GM15510 (cell line): ENCODE data around the gene EIF4E.

Source experiments
- POLR2A ChIP-seq: IDR thresholded peaks from 3 replicates; pipeline ENCODE4 v1.6.1; 2011; ENCODE audit warnings: borderline replicate concordance; ENCODE audit not compliant: insufficient read length; ENCODE audit errors: extremely low read depth

Gene EIF4E, protein sequence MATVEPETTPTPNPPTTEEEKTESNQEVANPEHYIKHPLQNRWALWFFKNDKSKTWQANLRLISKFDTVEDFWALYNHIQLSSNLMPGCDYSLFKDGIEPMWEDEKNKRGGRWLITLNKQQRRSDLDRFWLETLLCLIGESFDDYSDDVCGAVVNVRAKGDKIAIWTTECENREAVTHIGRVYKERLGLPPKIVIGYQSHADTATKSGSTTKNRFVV

DNA sequence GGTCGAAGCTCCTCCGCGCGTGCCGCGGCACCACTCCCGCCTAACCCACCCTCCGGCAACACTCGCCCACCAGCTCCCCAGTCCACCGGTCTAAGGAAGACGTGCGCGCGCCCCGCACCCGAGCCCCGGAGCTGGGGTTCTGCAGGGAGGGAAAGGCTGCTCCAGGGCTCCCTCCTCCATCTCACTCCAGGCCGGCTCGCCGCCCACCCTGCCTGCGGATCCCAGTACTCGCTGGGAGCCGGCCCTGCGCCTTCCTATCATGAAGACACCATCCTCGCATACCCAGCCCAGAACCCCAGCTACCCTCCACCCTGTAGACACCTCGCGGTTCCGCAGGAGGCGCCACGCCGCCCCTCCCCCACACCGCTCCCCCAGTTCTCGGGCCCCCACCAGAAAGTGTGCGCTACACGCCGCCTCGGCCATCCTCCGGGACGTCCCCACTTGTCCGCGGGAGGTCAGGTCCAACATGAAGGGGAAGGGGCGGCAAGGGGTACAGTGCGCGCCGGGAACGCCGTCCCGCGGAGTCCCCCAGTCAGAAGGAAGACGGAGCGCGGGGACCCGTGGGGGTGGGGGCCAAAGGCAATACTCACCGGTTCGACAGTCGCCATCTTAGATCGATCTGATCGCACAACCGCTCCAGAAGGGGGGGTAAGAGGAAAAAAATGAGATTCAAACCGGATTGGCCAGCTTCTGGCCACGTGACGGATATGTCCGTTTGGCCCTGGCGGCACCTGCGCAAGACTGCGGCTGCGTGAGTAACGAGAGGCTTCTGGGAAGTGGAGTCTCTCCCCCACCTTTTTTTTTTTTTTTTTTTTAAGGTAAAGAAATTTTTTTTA, at the start of gene EIF4E:
EIF4E (minus strand) TSS at position 629 of the 836 bp plus-strand sequence; CDS start at position 608, 21 bp downstream.
- TF ChIP-seq POLR2A: no peak

DNA sequence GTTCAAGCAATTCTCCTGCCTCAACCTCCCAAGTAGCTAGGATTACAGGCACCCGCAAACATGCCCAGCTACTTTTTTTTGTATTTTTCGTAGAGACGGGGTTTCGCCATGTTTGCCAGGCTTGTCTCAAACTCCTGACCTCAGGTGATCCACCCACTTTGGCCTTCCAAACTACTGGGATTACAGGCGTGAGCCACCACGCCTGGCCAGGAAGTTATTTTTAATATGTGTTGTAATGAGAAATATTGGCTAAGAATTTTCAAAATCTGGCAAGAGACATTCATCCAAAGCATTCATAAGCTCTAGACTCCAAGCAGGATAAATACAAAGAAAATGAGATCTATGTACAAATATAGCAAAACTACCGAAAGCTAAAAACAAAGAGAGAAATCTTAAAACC, 48.6 kb upstream of the EIF4E start:
- no peak for TF ChIP-seq POLR2A

DNA sequence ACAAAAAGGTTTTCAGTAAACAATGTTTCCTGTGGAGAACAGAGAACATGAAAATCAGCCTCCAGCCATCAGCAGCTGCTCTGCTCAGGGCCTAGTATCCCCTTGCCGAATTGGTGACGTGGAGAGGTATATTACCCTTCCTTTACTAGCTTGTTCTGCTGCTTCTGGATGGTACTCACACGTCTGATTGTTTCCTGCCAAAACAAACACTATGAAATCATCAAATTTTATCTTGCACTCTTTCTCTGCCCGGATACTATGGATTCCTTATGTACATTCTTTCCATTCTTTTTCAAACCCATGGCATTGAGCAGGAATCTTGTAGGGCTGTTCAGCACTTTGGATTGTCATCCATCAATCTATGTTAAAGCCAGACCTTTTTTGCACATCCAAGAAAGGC, 47.8 kb upstream of the EIF4E start:
- TF ChIP-seq POLR2A: no peak

DNA sequence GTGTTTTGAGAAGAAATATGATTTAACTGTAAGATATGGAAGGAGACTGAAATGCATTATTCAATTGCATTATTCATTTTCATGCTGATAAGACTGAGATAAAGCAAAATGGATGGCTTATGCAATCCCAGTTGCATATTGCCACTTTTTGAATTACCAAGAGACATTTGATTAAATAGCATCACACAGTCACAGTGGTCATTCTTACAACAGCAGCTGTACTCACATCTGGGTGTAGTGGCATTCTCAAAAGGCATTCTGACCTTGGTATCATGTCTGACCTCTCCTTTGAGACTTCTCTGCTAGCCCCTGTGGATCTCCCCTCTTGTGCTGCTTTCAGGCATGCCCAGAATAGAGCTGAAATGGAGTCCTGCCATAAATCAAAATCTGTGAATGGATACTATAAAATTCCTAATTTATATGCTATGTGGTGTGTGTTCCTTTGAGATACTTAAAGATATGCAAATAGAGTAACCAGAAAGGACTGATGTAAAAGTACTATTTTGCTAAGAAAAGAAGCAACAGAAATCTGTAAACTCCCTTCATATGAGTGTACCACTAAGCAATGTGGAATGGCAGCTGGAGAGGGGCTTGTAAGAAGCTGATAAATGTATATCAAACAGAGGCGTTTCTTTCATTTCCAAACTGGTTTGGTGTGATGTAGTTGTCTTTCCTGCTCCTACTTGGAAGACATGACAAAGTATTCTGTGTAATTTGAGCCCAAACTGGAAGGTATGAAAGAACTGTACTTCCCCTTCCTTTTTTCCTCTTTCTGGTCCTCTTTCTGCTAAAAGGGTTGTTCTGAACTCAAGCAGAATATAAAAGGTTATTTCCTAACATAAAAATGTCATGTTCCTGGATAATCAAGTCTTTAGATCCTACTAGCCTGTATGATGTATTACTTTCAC, 41.2 kb upstream of the EIF4E start:
- TF ChIP-seq POLR2A: no peak

DNA sequence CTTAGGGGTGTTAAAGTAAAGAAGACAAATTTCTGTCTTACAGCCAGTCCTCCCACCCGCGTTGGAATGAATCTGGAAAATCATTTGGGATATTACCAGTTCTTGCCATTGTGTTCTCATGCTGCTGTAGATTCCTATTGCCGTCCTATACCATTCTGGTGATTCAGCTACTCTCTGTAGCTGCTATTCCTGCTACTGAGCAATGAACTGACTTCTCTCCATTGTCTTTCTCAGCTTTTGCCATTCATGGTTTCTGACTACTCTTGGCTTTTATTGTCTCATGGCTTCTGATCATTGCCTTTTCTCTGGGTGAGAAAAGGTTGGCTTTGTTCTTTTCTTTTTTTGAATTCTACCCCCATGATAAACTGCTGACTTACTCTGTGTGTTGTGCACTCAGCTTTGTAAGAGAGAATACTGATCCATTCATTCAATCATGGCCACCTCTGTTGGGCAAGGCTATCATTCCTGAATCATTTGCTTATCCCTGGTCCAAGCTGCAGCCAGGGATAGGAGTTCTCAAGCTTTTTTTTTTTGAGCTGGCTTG, 38.9 kb upstream of the EIF4E start:
- no peak for TF ChIP-seq POLR2A

DNA sequence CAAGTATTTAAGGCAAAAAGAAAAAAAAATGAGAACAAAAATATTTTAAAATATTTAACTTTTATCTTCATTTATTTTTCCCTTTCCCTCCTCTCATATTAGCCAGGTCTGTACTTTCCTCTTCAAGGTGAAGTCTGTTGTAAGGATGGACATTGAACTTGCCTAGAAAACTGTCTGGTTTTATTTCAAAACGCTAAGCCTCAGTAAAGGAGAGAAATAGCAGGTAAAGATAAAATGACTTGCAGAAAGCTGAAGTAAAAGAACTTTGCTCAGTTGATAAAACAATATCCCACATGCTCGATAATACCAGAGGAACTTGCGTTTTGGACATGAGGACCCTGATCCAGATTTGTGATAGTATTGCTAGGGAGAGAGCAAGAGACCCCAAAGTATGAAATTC, 38.0 kb upstream of the EIF4E start:
- TF ChIP-seq POLR2A: no peak

DNA sequence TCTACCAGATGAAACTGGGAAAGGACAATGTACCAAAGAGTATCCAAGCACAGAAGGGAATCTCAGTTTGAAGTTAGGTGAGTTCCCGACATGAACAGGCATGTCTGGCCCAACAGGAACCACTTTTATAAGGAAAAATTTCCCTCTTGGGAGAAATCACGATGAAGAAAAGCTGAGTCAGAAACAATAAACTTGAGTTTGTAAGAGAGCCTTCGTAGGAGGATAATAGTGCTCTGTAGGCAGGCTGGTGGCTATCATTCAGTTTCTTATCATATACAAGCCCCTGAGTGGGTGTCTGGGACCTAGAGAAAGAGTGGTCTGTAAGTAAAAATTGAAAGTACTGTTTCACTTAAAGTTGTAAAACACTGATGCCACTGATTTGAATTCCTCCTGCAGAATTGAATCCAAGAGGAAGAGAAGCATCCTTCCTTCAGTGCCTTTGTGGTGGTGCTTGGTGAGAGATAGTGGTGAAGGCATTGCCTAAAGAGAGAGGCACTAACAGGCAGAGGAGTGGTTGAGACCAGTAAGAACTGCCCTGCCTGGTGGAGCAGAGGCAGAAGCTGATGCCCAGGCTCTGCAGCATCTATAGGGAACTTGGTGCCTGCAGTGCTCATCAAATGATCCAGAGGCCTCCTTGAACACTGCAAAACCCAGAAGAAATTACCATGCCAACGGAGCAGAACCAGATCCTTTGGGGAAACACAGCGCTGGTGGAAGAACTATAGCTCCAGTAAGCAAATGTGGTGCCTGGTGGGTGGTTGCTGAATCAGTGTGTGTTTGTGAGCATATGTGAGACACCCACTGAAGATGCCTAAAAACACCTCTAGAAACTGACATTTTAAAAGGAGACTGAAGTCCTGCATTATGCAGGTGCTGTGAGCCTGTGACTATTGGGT, 34.9 kb upstream of the EIF4E start:
- no peak for TF ChIP-seq POLR2A

DNA sequence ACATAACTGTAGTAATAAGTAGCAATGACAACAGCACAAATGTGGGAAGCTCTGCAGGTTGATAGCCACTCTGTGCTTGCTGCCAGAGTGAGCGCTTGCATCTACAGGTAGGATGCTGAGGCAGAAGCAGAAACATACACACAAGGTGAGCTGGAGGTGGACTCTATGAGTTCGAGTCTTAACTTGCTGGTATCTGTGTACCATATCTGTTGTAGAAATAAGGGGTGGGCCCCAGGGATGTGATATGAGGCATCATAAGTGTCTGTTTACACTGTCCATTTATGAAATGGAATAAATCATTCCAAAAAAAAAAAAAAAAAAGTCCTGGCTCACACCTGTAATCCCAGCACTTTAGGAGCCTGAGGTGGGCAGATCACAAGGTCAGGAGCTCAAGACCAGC, 32.8 kb upstream of the EIF4E start:
- TF ChIP-seq POLR2A: no peak

DNA sequence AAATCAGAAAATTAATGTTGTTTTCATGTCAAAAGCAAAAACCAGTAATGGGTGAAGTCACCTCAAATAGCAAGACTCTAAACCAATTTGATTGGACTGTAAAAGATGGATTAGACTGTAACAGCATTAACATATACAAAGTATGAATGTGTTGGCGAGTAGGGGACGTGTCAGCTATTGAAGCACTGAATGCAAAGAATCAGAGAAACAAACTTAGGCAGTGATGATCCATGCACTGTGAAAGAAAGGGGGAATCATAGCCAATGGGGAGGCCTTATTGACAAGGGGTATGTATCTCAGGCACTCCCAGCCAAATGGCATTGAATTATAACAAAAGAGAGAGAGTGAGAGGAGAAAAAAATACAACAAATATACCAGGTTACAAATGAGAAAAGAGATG, 30.5 kb upstream of the EIF4E start:
- no peak for TF ChIP-seq POLR2A

DNA sequence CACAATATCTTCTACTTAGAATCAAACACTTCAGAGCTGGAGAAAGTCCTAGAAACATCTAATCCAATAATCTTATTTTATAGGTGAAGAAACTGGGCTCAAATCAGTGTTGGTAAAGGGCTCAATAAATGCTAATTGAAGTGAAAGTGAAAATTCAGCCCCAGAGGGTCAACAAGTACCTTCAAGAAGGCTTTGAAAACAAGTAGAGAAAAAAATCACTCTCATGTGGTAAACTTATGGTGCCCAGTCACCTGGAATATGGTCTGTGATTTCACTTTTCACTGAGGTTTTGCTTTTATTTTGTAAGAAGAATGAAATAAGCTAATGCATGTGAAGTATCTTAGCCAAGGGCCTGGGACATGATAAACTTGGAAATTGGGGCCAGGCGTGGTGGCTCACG, 29.1 kb upstream of the EIF4E start:
- no peak for TF ChIP-seq POLR2A

DNA sequence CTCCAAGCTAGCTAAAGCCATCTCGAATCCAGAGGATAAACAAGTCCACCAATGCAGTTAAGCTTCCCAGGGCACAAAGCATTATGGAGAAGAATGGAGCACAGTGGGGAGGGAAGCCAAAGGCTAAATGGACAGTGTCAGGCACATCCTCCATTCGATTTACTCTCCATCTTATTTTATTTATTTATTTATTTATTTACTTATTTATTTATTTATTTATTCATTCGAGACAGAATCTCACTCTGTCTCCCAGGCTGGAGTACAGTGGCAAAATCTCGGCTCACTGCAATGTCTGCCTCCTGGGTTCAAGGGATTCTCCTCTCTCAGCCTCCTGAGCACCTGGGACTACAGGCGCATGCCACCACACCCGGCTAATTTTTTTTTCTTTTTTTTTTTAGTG, 26.3 kb upstream of the EIF4E start:
- TF ChIP-seq POLR2A: no peak

DNA sequence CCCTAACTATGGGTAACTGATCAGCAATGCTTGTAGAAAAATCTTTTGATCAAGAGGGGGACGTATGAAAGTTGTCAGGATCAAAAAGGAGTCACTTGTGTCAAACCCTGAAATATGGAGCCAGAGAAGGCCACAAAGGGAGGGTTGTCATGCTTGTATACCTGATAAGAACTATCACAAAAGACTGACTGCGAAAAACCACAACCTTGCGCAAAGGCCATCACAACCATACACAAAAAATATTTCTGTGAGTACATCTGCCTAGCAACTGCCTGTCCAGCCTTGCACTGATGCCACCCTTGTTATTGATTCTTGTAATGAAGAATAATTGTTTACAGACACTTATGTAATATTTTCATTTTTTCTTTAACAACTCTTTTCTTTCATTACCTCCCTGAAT, 22.8 kb upstream of the EIF4E start:
- TF ChIP-seq POLR2A: no peak

DNA sequence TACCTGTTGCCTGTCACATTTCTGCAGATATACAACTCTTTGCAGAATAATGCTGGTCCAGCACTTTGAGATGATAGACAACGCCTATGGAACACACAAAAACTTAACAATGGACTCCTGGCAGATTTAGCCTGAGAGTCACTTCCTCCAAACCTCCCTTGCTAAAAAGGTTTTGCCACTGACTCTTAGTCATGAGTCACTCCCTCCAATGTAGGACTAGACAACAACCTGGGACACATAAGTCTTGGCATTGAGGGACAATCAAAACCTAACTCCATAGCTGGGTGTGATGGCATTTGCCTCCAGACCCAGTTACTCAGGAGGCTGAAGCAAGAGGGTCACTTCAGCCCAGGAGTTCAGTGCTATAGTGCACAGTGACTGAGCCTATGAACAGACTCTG, 22.0 kb upstream of the EIF4E start:
- no peak for TF ChIP-seq POLR2A

DNA sequence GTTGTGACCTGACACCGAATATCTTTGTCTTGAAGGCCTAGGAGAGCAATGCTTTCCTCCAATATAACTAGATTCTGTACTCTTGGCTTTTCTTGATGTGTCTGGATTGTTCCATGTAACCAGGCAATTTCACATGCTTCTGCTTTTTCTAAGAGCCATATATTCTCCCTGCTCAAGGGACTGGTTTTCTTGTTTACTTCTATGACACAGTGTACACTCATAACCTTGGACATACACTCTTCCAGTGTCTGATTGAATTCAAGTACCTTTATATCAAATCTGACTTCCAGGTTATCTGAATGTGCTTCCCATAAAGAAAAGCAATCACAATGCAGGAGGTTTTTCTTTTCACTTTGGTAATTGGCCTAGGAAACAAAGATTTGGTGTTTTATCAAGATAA, 17.4 kb upstream of the EIF4E start:
- no peak for TF ChIP-seq POLR2A
